Measurements from ENCODE around the gene PNPLA8.

DNA sequence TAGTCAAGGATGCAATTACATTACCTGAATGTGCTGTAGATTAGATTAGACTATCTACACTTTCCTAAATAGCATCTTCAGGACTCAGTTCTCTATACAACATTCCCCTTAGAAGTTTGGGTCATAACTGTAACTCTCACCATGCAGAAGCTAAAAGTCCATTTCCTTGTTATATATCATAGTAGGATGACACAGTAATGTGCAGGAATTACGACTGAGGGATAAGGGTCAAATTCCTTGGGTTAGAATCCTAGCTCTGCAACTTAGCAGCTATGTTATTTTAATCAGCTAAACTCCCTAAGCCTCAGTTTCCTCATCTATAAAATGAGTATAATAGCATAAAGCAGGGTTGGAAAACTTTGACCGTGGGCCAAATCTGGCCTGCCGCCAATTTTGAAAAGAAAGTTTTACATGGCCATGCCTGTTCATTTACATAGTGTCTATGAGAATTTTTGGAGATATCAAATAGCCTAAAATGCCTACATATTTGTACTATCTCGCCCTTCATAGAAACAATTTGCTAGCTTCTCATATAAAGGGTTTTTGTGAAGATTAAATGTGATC lies 84.5 kb downstream of the PNPLA8 start:
- TF ChIP-seq, protein P1, sequence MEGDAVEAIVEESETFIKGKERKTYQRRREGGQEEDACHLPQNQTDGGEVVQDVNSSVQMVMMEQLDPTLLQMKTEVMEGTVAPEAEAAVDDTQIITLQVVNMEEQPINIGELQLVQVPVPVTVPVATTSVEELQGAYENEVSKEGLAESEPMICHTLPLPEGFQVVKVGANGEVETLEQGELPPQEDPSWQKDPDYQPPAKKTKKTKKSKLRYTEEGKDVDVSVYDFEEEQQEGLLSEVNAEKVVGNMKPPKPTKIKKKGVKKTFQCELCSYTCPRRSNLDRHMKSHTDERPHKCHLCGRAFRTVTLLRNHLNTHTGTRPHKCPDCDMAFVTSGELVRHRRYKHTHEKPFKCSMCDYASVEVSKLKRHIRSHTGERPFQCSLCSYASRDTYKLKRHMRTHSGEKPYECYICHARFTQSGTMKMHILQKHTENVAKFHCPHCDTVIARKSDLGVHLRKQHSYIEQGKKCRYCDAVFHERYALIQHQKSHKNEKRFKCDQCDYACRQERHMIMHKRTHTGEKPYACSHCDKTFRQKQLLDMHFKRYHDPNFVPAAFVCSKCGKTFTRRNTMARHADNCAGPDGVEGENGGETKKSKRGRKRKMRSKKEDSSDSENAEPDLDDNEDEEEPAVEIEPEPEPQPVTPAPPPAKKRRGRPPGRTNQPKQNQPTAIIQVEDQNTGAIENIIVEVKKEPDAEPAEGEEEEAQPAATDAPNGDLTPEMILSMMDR (IDR thresholded peaks at IDR 0.05; ENCODE audit: poor library complexity, severe bottlenecking) = no peak
- TF ChIP-seq EZH2 (IDR thresholded peaks at IDR 0.05; ENCODE audit: borderline replicate concordance, insufficient read depth, low read length, poor library complexity, severe bottlenecking) = no peak

Data from neural cell (in vitro differentiated cells).